Gastrocnemius medialis (tissue), 4 donors: Measurements from ENCODE around the gene SARS2. TPM values are rescaled to one million over a fixed set of nuclear protein-coding genes. Genes with fewer than 3 reads are reported as not detected.

Experiments used
- ATAC-seq, 2 donors: fragments of 150-250 bp; one replicate each; pipeline ENCODE4 v1.9.1; 2016
- DNase-seq, 2 donors: peaks; one replicate each; pipeline ENCODE4 v3.0.0-alpha.2; 2019
- H3K27ac ChIP-seq, 4 donors: fragments of 200-600 bp; sonication (generic); 1 replicate in 1 of 4; 2 replicates in 3 of 4; pipeline ENCODE4 v1.5.1; 2016 to 2018; ENCODE audit warnings: mild to moderate bottlenecking in 2 of 4, moderate library complexity in 1 of 4
- H3K27me3 ChIP-seq, 3 donors: fragments of 200-600 bp; sonication (generic) in 2 of 3; 1 replicate in 1 of 3; 2 replicates in 2 of 3; pipeline versions ENCODE4 v1.5.1 to v1.6.0; 2016 to 2019; ENCODE audit warnings: mild to moderate bottlenecking in 1 of 3, moderate library complexity in 1 of 3
- H3K36me3 ChIP-seq, 2 donors: fragments of 200-600 bp; sonication (generic) in 1 of 2; one replicate each; pipeline ENCODE4 v1.5.1; 2017 to 2018
- H3K4me1 ChIP-seq, 2 donors: fragments of 200-600 bp; sonication (generic) in 1 of 2; one replicate each; pipeline ENCODE4 v1.5.1; 2016 to 2017; ENCODE audit warnings: mild to moderate bottlenecking in 2 of 2
- H3K4me3 ChIP-seq, 4 donors: fragments of 200-600 bp; sonication (generic) in 3 of 4; 1 replicate in 1 of 4; 2 replicates in 3 of 4; pipeline ENCODE4 v1.5.1; 2016 to 2019; ENCODE audit warnings: mild to moderate bottlenecking in 2 of 4
- H3K9me3 ChIP-seq, 3 donors: fragments of 200-600 bp; sonication (generic) in 2 of 3; 1 replicate in 1 of 3; 2 replicates in 2 of 3; pipeline ENCODE4 v1.5.1; 2016 to 2019
- CTCF ChIP-seq, 5 experiments: fragments of 450-650 bp in 3 of 5; fragments of 200-600 bp in 2 of 5; sonication (generic) in 2 of 5; IDR thresholded peaks in 4 of 5; conservative IDR thresholded peaks in 1 of 5; 1 replicate in 4 of 5; 2 replicates in 1 of 5; pipeline ENCODE4 v1.5.1; 2016 to 2019; ENCODE audit warnings: antibody characterized with exemption in 5 of 5, mild to moderate bottlenecking in 3 of 5, moderate library complexity in 3 of 5
- POLR2A ChIP-seq, 2 donors: fragments of 450-650 bp; IDR thresholded peaks; one replicate each; pipeline ENCODE4 v1.6.1; 2017; ENCODE audit warnings: antibody characterized with exemption in 2 of 2, mild to moderate bottlenecking in 2 of 2, moderate library complexity in 2 of 2
- in situ Hi-C, 4 donors: fragments of 200-750 bp; cut with MboI; loops; one replicate each; pipeline versions ENCODE4 v1.15.0 to v1.8.0; 2017; ENCODE audit warnings: low sequenced_read_pairs in 4 of 4
- intact Hi-C: fragments of 100-400 bp; cut with DNase I; formaldehyde crosslinking; loops from one replicate; pipeline ENCODE4 v1.15.1; 2023; ENCODE audit warnings: low total_unique reads
- total RNA-seq, 4 donors: library from RNA; depleted of rRNA; stranded (reverse); fragments of >200 nt; gene quantifications; one replicate each; pipeline versions ENCODE4 v1.1.0 to v1.2.3, GENCODE V29; 2016

The SARS2 gene
- total RNA-seq, 4 donors from 2014 or later: 12.1 to 30.0 (median 27.8) TPM

GRCh38 chr19:38975861-38976271, 45.3 kb upstream of the SARS2 start:
- intact Hi-C loops: no loop called here
- DNase-seq: no peak
- in situ Hi-C loops: no loop called here
- no peaks in the 10 kb centered on the region for H3K36me3 ChIP-seq
- H3K9me3 ChIP-seq: no peaks in the 10 kb centered on the region
- no peak for ATAC-seq
- H3K27ac ChIP-seq: peak overlapping the region; percentile 65 to 69 (median 66)
- H3K4me3 ChIP-seq: peak overlapping the region; percentile 36 to 60 (median 51)
- TF ChIP-seq CTCF (IDR thresholded peaks at IDR 0.05 in 4 of 5, conservative IDR thresholded peaks at IDR 0.05 in 1 of 5): no peak
- TF ChIP-seq POLR2A (IDR thresholded peaks at IDR 0.05): no peak
- peaks cover 14 to 22% (median 15%) of the 10 kb centered on the region in 3 donors for H3K27me3 ChIP-seq
- H3K4me1 ChIP-seq: peaks cover 0 to 3% of the 10 kb centered on the region in 2 donors

GRCh38 chr19:38975214-38975860, 44.8 kb upstream of the SARS2 start, which contains the start of gene FBXO17:
FBXO17 (minus strand) TSS chr19:38975742; CDS start chr19:38950319, 25,423 bp downstream.
- ATAC-seq (peak in 1 of 2 donors; percentile 30), DNase-seq (no peak)
- no peak for TF ChIP-seq POLR2A (IDR thresholded peaks at IDR 0.05)
- TF ChIP-seq CTCF (IDR thresholded peaks at IDR 0.05 in 4 of 5, conservative IDR thresholded peaks at IDR 0.05 in 1 of 5): no peak
- Histone ChIP-seq H3K36me3 (no peaks in the 10 kb centered on the region), H3K27ac (peak within 1 kb of the TSS; percentile 65 to 69 (median 66)), H3K9me3 (no peaks in the 10 kb centered on the region), H3K4me1 (peaks cover 0 to 3% of the 10 kb centered on the region in 2 donors), H3K27me3 (peaks cover 14 to 22% (median 15%) of the 10 kb centered on the region in 3 donors), H3K4me3 (peak within 1 kb of the TSS; percentile 47 to 60 (median 51))
- in situ Hi-C loops (no loop called here), intact Hi-C loops (no loop called here)

GRCh38 chr19:38974624-38975213, 44.2 kb upstream of the SARS2 start:
- Histone ChIP-seq H3K36me3 (no peaks in the 10 kb centered on the region), H3K27me3 (peaks cover 14 to 22% (median 15%) of the 10 kb centered on the region in 3 donors), H3K4me1 (peaks cover 0 to 3% of the 10 kb centered on the region in 2 donors), H3K4me3 (peak overlapping the region; percentile 47 to 60 (median 51)), H3K27ac (peak overlapping the region; percentile 65 to 69 (median 66)), H3K9me3 (no peaks in the 10 kb centered on the region)
- no peak for TF ChIP-seq POLR2A (IDR thresholded peaks at IDR 0.05)
- no peak for TF ChIP-seq CTCF (IDR thresholded peaks at IDR 0.05 in 4 of 5, conservative IDR thresholded peaks at IDR 0.05 in 1 of 5)
- in situ Hi-C loops: no loop called here
- intact Hi-C loops: no loop called here
- peak in 1 of 2 donors; percentile 24 for ATAC-seq
- DNase-seq: peak in 1 of 2 donors; percentile 19

- H3K27ac ChIP-seq: no peak overlapping the region
- H3K9me3 ChIP-seq: no peaks in the 10 kb centered on the region
- intact Hi-C loops (no loop called here), in situ Hi-C loops (no loop called here)
- DNase-seq (no peak), ATAC-seq (no peak)
- peaks cover 10 to 14% (median 10%) of the 10 kb centered on the region in 3 donors for H3K27me3 ChIP-seq
- H3K4me3 ChIP-seq: no peak overlapping the region
- H3K36me3 ChIP-seq: no peaks in the 10 kb centered on the region
- H3K4me1 ChIP-seq: peaks cover 0 to 3% of the 10 kb centered on the region in 2 donors
- TF ChIP-seq POLR2A (IDR thresholded peaks at IDR 0.05) (no peak), CTCF (IDR thresholded peaks at IDR 0.05 in 4 of 5, conservative IDR thresholded peaks at IDR 0.05 in 1 of 5) (no peak)
Measured at GRCh38 chr19:38971672-38972071, 41.1 kb upstream of the SARS2 start.
